NCI-H82 treated with DMSO at 0.1 percent for 48 hours (cell line): ENCODE results near the gene PXT1.
A peak's percentile ranks its signal among the peaks of the same experiment; 100 is the strongest.

ENCODE experiments used
- DNase-seq: peaks from one replicate; lab custom pipeline; 2025; ENCODE audit not compliant: unreplicated experiment; lab: John Stamatoyannopoulos, UW

Gene PXT1

DNA sequence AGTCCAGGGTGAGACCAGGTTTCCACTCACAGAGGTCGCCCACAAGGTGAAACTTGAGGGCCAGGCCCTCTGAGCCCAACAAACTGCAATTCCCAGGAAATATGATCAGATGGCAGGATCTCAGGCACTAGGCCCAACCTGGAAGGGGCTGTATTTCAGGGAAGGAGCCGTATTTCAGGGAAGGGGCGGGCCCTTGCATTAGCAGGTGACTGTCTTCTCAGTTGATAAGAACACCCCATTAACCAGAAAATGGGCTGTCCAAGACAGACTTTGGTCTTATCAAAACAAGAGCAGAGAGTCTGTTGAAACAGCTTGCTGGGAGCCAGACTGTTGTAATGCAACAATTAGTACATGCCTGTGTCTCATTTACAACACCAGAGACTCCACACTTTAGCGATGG lies 95.0 kb downstream of the PXT1 start:
- DNase-seq = no peak

DNA sequence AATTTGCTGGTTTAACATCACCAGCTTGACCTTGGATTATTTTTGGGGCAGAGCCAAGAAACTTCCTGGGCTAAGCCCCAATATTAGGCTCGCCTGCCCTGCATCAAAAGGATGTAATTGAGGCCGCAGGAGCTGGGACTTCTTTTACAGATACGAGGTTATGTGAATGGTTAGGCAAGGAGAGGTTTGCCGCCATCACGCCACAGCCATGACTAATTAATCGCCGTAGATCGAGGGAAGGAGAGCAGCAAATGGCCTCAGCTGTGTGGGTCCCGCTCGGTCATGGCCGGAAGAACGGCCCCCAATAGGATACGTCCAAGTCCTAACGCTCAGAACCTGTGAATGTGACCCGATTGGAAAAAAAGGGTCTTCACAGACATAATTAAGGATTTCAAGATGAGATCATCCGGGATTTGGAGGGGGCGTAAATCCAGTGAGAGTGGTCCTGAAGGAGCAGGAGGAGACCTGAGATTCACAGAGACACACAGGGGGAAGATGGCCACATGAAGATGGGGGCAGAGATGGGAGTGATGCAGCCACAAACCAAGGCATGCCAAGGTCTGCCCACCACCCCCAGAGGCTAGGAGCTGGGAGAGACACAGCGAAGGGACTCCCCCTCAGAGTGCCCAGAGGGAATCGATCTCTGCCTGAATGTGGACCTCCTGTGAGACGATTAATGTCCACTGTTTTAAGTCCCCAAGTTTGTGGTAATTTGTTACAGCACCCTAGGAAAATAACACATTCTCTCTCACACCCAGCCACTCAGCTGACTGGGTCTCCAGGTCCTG lies 96.0 kb downstream of the PXT1 start:
- DNase-seq = no peak

DNA sequence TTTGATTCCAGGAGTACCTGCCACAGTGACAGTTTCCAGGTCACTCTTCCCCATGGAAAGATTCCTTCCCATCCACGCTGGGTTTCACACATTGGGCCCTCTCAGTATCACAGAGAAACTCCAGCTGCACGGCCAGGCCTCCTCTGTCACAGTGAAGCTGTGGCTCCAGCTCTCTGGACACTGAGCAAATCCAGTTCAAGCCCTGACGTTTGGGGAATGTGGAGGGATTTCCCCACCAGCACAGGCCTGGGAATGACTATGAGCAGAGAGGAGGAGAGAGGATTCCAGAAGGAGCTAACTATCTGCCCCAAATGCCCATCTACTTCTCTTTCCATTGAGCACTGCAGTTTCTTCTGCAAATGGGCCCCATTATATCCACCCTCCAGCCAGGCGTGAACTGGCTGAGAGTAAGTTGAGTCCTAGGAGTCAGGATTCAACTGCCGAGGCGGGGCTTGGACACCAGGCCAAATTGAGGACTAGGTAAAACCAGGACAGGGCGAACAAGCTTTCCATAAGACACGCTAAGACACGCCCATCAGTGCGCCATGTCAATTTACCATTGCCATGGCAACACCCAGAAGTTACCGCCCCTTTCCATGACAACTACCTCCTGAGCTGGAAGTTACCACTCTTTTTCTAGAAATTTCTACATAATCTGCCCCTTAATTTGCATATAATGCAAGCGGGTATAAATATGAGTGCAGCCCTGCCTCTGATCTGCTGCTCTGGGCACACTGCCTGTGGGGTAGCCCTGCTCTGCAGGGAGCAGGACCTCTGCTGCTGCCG lies 96.8 kb downstream of the PXT1 start:
- no peak for DNase-seq

DNA sequence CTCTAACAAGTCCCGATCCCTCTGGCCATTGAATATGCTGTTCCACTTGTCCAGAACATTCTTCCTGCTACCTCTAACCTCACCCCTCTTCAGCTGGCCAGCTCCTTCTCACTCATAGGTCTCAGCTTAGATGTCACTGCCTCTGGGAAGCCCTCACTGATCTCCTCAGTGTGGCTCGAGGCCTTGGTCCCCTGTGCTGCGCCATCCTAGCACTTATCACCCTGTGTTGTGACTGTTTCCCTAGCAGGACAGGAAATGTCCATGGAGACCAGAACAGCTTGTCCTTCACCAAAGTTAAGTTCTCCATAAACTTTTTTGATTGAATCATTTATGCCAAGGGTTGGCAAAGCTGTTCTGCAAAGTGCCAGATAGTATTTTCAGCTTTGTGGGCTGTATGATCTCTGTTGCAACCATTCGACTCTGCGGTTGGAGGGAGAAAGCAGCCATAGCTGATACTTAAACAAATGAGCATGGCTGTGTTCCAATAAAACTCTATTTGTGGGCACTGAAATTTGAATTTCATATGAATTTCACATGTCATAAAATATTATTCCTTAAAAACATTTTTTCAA lies 99.5 kb downstream of the PXT1 start:
- no peak for DNase-seq

DNA sequence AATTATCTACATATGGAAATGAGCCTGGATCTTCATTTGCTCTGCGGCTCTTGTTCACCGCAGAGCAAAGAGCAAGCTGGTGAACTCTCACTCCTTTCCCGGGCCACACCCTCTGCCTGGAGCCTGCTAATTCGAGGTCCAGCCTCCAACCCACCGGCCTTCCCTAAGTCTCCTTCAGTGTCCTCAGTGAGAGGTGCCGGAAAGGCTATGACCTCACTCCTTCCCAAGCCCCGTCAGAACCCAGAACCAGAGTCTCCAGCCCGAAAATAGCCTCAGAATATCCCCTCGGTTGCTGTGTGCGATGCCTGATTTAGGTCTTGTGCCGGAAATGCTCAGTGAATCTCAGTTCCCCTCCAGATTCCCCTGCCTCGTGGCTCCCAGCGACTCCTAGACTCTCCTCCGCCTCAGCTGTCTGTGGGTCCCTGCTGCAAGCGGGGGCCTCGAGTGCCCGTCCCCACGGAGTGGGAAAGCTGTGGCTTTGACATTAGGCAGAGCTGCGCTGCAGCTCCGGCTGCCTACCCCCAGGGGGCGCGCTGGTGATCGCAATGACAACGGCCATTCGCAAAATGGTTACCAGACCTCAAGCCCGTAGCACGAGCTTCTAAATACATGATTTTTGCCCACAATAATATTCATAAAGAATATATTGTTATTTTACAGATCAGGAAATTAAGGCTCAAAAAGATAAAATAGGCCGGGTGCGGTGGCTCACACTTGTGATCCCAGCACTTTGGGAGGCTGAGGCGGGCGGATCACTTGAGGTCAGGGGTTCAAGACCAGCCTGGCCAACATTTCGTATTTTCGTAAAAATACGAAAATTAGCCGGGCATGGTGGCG lies 101.8 kb downstream of the PXT1 start:
- peak; percentile 13 for DNase-seq
